ENCODE data around the gene RBM41. TPM values are rescaled to one million over a fixed set of nuclear protein-coding genes. Genes with fewer than 3 reads are reported as not detected.
A peak's percentile ranks its signal among the peaks of the same experiment; 100 is the strongest.
"Not testable (repeated sequence)": the region's sequence is repeated elsewhere in the genome, so short reads cannot be mapped to it uniquely, and the experiment has no call there.

The RBM41 gene
- polyA plus RNA-seq (ENCODE audit: insufficient read length) = 8.9 TPM

DNA sequence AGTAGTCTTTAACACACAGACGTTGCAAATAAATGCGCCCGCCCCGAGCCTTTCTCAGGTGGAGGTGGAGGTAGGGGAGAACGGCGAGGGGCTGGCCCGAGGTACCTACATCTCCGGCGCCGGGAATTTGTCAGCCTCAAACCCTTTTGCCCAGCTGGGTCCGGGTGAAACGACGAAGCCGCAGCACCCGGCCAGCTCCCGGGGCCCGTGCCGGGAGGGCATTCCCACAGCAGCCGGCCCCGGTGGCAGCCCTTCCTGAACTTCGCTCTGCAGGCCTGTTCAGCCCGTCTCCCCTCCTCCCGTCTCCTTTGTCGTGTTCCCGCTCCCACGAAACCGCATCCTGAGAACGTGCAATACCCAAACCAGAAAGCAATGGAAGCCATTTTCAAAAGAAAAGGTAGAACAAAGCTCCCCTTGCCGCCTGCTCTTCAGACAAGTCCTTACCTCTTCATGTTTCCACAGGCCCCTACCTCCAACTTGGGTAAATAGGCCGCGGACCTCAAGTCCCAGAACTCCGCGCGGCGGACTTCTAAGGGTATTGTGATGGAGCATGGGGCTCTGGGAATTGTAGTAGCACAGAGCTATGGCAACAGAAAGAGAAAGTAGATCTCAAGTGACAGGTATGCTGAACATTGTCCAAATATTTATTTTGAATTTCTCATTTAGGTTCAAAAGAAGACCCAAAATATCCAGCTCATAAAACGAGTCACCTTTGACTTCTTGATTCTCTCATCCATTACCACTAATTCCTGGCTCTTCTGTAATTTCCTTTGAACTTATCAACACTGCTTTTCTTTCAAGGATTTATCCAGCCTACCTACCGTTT lies at the start of gene RBM41:
TSS of gene RBM41 (minus strand) at position 501 of the 826 bp plus-strand sequence. CDS start at position 452, 49 bp downstream.
- peak; percentile 74 for DNase-seq

DNA sequence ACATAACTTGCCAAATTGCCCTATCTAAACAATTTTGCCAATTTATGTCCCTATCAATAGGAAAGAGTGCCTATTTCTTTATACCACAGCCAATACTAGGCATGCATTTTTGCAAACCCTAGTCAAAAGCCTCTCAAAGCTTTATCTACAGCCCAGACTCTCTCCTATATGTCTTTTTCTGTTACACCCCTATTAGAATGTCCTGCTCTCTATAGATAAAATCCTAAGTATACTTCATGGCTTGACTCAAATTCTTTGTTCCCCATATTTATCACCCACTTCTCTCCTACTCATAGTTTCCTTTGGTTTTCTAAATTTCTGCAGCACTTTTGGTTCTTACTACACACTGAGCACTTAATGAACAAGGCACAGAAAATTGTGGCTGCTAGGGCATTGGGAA lies 49.6 kb upstream of the RBM41 start:
- DNase-seq = no peak

DNA sequence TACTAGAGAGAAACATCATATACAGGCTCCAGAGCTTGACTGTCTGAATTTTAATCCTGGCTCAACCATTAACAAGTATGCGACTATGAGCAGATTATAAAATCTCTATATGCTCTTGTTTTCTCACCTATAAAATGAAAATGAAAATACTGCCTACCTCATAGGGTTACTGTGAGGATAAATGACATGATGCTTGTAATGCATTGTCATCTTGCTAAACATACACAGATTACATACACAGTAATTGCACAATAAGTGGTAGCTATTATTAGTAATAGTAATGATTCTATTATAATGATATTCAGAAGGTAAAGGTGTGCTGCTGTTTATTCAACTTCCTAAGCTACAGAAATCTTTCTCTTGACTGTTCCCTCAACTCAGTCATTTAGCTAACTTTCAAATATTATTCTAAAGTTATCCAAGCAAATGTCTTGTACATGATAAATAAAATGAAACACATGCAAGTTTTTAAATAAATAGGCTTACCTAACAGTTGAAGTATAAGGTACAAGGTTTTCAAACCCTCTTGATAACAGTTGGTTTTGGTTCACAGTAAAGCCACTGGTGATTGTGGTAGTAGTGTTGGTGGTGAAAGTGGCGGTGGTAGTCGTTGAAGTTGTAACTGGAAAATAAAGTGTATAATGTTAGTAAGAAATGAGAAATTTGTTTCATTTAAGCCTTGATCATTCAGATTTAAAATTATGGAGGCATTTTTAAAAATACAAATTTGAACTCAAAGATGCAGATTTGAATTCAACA lies 48.7 kb upstream of the RBM41 start:
- DNase-seq = no peak

DNA sequence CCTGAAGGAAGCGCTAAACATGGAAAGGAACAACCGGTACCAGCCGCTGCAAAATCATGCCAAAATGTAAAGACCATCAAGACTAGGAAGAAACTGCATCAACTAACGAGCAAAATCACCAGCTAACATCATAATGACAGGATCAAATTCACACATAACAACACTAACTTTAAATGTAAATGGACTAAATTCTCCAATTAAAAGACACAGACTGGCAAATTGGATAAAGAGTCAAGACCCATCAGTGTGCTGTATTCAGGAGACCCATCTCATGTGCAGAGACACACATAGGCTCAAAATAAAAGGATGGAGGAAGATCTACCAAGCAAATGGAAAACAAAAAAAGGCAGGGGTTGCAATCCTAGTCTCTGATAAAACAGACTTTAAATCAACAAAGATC lies 39.0 kb upstream of the RBM41 start:
- not testable (repeated sequence) for DNase-seq

DNA sequence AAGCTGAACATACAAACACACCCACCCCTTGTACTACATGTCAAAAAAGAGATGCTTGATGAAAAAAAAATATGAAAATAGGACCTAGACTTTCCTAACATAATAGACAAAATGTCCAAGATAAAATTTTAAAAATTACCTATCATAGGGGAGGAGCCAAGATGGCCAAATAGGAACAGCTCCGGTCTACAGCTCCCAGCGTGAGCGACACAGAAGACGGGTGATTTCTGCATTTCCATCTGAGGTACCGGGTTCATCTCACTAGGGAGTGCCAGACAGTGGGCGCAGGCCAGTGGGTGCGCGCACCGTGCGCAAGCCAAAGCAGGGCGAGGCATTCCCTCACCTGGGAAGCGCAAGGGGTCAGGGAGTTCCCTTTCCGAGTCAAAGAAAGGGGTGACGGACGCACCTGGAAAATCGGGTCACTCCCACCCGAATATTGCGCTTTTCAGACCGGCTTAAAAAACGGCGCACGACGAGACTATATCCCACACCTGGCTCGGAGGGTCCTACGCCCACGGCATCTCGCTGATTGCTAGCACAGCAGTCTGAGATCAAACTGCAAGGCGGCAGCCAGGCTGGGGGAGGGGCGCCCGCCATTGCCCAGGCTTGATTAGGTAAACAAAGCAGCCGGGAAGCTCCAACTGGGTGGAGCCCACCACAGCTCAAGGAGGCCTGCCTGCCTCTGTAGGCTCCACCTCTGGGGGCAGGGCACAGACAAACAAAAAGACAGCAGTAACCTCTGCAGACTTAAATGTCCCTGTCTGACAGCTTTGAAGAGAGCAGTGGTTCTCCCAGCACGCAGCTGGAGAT lies 37.2 kb upstream of the RBM41 start:
- not testable (repeated sequence) for DNase-seq

DNA sequence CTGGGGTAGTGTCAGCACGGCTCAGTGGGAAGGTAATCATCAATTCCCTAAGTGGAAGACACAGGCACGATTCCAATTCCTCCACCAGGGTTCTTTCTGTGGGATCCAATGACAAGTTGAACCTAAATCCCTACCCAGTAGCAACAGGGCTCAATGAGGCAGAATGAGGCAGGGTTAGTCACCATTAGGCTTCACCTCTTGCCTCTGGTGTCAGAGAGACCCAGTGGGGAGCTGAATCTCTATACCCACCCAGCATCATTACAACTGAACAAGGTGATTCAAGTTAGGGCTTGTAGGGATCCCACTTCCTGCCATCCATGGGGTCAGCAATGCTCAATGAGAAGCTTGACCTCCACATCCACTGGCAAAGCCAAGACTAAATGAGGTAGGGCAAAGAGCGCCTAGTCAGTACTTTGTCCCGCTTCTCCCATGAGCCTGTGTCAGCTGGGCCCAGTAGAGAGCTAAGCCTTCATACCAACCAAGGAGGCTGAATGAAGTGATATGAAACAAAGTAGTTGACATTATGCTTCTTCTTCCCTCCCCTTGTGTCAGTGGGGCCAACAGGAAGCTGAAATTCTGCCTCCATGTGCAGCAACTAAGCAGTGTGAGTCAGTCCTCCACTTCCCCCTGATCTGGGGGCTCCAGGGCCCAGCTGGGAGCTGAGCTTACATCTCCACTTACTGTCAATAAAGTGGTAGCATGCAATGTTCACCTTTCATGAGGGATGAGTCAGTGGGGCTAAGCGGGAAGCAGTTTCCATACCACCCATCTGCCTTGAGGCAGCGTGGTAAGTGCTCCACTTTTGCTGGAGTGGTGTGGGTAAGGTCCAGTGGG lies 36.4 kb upstream of the RBM41 start:
- no peak for DNase-seq

DNA sequence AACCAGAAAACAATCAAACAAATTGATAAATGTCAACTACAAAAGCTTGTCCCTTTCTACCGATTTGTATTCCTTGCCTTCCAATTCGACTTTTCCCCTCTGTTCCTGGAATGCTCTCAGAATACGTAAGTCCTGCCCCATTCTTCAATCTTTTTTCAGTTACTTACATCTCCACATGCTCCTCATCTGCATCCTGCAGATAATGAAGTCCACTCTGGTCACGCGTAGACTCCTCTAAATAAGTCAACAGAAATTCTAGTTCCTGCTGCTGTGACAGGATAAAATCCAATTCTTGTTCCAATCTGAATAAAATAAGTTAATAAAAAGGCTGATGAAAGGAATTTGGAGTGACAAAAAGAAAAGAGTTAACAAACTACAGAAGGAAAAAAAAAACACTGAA lies 34.4 kb upstream of the RBM41 start:
- DNase-seq = no peak

DNA sequence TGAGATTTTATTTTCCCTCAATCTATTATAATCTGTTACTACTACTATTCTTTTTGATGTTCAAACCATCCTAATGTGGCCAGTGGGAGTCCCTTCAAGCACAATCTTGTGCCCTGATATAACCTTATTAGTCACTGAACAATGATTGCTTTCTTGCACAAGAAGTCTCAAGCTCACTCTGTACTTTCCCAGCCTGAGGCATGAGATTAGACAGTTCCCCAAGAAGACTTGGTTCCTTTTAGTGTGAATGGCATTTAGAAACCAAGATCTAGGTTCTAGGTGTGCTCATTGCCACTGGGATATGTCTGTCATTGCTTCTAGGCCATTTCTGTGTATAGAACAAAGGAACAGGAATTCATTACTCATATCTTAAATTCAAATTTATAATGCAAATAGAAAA lies 28.0 kb upstream of the RBM41 start:
- no peak for DNase-seq

DNA sequence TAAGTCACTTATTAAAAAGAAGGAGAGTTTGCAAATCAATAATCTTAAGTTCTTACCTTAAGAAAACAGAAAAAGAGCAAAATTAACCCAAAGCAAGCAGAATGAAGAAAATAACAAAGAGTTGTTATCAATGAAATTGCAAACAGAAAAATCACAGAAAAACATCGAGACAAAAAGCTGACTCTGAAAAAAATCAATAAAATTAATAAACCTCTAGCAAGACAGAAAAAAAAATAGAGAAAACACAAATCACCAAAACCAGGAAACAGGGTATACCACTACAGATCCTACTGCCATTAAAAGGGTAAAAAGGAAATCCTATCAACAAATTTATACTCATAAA lies 17.3 kb upstream of the RBM41 start:
- DNase-seq = no peak

DNA sequence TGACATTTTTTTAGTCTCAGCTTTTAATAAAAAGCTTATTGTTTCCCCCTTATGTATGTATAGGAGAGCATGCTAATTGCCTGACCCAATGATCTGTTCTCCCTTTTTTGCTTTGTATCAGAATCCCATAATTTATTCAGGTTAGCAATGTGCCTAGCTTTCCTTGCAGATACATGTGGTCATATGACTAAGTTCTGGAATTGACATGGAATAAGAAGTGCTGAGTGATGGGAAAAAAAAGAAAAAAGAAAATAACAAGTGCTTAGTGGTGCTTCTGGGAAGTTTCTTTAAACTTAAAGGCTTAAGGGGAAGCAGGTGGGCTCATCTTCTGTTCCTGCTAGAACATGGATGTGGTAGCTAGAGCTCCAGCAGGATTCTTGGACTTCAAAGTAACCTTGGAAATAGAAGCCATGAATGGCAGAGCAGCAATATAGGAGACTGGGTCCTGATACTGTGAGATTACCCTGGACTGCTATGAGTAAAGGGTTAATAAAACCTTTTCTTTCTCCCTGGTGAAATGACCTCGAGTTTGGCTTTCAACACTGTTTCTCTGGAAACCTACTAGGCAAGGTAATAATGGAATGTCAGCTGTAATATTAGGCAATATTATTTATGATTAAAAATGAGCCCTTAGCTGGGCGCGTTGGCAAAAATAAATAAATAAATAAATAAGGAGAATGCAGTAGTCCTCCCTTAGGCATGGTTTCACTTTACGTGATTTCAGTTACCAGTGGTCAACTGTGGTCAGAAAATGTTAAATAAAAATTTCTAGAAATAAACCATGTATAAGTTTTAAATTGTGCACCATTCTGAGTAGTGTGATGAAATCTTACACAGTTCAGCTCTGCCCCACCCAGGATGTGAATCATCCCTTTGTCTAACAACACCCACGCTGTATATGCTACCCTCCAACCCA lies 16.7 kb upstream of the RBM41 start:
- DNase-seq = no peak

DNA sequence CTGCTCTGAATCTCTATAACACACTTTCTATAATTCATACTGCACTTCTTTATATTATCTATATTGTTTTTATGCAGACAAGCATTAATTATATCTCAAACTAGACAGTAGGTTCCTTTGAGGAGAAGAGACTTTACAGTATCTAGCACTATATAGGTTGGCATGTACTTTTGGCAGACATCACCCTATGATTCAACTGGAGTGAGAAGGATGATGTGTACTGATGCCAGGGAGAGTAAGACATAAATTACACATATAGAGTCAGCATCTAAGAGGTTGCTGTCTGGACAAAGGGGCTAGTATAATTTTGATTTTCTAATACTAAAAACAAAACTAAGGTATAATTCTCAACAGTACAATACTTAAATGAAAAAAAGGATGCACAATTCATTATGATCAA lies 5.1 kb upstream of the RBM41 start:
- no peak for DNase-seq

DNA sequence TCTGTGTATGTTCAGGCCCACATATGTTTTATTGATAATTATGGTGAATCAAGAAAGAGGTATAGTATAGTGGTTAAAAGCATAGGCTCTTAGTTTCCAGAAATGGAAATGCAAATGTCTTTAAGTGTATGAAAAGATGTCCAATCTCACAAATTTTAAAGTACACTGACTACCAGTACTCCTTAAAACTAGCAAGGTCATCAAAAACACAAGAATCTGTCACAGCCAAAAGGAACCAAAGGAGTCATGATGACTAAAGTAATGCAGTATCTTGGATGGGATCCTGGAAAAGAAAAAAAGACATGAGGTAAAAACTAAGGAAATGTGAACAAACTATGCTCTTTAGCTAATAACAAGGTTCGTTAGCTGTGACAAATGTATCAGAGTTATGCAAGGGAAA lies 661 bp upstream of the RBM41 start:
- DNase-seq = no peak

DNA sequence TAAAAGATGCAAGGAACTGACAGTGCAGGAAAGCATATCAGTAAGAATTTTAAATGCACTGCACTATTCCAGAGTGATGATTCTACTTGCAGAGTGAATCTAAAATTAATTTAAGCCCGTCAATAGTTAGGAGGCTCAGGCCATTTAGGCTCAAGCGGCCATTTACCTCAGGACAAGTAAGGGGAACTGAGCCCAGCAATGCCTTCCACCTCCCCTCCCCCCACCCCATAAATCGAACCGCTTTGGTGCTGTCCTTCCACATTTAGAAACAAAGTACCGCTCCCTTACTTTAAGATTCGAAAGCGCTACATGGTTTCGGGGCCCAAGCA lies 665 bp downstream of the RBM41 start:
- DNase-seq = peak; percentile 19

DNA sequence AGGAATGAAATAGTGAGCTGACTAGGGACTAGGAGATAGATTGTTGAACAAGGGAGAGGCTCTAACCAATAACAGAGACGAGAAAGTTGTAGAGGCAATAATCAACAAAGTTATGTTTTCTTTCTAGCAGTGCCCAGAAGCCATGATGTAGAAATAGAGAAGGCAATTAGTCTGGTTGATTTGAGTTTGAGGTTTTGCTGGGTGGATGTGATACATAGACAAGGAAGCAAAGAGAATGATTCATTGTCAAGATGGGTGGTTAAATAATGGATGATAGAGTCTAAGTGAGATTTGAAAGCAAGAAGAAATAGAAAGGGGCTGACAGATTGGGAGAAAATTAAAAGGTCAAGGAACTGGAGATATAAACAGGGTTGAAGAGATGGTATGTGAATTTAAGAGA lies 11.2 kb downstream of the RBM41 start:
- DNase-seq = no peak

DNA sequence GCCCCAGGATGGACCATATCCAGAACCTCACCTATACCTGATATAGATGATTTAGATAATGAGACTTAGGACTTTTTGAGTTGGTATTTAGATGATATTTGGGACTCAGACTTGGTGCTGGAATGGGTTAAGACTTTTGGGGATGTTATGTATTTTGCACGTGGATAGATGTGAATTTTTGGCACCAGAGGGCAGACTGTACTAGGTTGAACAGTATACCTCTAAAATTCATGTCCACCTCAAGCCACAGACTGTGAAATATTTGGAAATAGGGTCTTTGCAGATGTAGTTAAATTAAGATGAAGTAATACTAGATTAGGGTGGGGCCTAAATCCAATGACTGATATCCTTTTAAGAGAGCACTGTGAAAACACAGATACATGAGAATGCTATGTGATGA lies 15.6 kb downstream of the RBM41 start:
- DNase-seq = no peak

DNA sequence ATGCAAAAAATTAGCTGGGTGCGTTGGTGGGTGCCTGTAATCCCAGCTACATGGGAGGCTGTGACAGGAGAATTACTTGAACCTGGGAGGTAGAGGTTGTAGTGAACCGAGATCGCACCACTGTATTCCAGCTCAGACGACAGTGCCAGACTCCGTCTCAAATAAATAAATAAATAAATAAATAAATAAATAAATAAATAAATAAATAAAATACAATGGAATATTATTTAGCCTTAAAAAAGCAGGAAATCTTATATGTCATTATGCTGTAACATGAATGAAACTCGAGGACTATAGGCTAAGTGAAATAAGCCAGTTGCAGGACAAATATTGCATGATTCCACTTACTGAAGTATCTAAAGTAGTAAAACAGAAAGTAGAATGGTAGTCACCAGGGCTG lies 42.5 kb downstream of the RBM41 start:
- no peak for DNase-seq

DNA sequence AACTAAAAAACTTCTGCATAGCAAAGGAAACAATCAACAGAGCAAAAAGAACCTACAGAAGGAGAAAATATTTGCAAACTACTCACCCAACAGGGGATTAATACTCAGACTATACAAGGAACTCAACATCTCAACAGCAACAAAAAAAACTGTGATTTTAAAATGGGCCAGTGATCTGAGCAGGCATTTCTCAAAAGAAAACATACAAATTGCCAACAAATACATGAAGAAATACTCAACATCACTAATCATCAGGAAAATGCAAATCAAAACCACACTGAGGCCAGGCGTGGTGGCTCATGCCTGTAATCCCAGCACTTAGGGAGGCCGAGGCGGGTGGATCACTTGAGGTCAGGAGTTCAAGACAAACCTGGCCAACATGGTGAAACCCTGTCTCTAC lies 60.9 kb downstream of the RBM41 start:
- not testable (repeated sequence) for DNase-seq

DNA sequence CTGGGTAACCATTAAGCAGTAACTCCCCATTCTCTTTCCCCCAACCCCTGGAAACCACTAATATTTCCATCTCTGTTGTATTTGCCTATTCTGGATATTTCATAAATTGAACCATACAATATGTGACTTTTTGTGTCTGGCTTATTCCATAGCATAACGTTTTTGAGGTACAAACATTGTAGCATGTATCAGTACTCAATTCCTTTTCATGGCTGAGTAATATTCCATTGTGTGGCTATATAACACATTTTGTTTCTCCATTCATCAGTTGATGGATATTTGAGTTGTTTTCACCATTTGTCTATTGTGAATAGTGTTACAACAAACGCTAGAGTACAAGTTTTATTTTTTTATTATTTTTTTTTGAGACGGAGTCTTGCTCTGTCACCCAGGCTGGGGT lies 63.6 kb downstream of the RBM41 start:
- DNase-seq = no peak

DNA sequence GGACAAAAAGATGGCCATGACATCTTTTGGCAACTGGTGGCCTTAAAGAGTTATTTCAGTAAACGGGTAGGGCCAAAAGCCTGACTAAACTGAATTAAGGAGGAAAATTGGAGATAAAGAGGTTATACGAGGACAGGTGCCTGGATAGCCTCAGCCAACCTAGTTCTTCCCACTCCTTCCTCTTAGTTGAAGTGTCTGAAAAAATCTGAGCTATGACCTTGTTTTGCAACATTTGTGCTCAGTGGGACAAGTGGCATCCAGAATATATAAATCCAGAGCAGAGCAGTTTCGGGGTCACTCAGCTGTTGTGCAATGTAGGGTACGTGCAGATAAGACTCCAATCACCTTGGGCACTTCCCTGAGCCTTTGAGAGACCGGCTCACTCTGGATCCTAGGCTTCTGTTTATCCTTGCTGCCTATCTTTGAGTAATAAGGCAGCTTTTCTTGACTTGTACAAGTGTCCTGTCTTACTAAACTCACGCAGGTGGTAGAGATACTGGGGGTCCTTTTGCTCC lies 68.4 kb downstream of the RBM41 start:
- DNase-seq = no peak

DNA sequence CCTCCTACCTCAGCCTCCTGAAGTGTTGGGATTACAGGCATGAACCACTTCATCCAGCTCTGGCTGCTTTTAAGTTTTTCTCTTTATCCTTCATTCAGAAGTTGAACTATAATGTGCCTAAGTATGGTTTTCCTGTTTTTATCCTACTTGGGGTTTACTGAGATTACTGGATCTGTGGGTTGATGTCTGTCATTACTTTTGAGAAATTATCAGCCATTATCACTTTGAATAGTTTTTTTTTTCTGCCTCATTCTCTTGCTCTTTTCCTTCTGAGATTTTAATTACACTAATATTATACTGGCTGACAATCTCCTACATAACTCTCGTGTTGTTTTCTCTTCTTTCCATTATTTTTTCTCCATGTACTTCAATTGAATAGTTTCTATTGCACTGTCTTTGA lies 71.0 kb downstream of the RBM41 start:
- no peak for DNase-seq

DNA sequence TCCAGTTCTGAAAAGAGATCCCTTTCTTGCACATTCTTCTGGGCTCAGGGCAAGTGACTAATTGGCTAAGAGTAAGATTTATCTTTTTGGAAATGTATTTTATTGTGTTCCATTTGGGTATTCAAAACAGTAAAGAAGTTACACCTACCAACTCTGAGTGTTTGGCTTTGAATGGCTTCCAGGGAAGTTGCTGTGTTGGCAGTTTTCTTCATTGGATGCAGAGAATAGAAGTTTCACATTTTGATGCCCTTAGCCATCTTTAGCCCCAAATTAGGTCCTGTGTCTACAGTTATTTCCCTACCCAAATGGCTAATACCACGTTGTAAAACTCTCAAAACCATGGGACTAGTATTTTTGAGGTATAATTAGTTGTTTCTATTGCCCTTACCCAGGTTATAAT lies 88.9 kb downstream of the RBM41 start:
- no peak for DNase-seq

All from hindlimb muscle (tissue), 1 donor.